ENCODE measurements around the gene SYNE3.

GRCh38 chr14:95549656-95550585, 33.5 kb upstream of the SYNE3 start:
- TF ChIP-seq CTCF (IDR thresholded peaks at IDR 0.05), result no peak
- no peak for TF ChIP-seq POLR2A (IDR thresholded peaks at IDR 0.05)
